ENCODE measurements around the gene RIT1. TPM values are rescaled to one million over a fixed set of nuclear protein-coding genes. Genes with fewer than 3 reads are reported as not detected.

The RIT1 gene
- total RNA-seq, 1 experiment from 2014 or later = 43.9 TPM

- in situ Hi-C loops (cut with HindIII; ENCODE audit: low sequenced_read_pairs) = loop anchor here (5.0 kb wide), 1 partner anchor 47 kb away; no protein-coding TSS in a partner anchor
- DNase-seq (ENCODE audit: low spot score) = no peak
These were observed 46.8 kb downstream of the RIT1 start for GRCh38 chr1:155864393-155864792.

GRCh38 chr1:155861896-155862295, 49.3 kb downstream of the RIT1 start:
- in situ Hi-C loops (cut with HindIII; ENCODE audit: low sequenced_read_pairs) = loop anchor here (5.0 kb wide), 1 partner anchor 45 kb away; no protein-coding TSS in a partner anchor
- DNase-seq (ENCODE audit: low spot score) = no peak

- DNase-seq (ENCODE audit: low spot score) = no peak
- in situ Hi-C loops (cut with HindIII; ENCODE audit: low sequenced_read_pairs) = loop anchor here (5.0 kb wide), 1 partner anchor 44 kb away; no protein-coding TSS in a partner anchor
These were observed 50.1 kb downstream of the RIT1 start for GRCh38 chr1:155860970-155861510.

- DNase-seq (ENCODE audit: low spot score) = peak; percentile 84
- in situ Hi-C loops (cut with HindIII; ENCODE audit: low sequenced_read_pairs) = loop anchor here (5.0 kb wide), 1 partner anchor 43 kb away; no protein-coding TSS in a partner anchor
These were observed 51.0 kb downstream of the RIT1 start for GRCh38 chr1:155859881-155860871.

- DNase-seq (ENCODE audit: low spot score) = peak; percentile 99
- in situ Hi-C loops (cut with HindIII; ENCODE audit: low sequenced_read_pairs) = no loop called here
These were observed 51.8 kb downstream of the RIT1 start, which contains the start of gene SYT11 for GRCh38 chr1:155859234-155859829. Gene SYT11 (plus strand): TSS chr1:155859567. CDS start chr1:155859762, 195 bp downstream.

GRCh38 chr1:155858800-155859233, 52.3 kb downstream of the RIT1 start:
- in situ Hi-C loops (cut with HindIII; ENCODE audit: low sequenced_read_pairs) = no loop called here
- DNase-seq (ENCODE audit: low spot score) = no peak

- DNase-seq (ENCODE audit: low spot score) = peak; percentile 95
- in situ Hi-C loops (cut with HindIII; ENCODE audit: low sequenced_read_pairs) = no loop called here
These were observed 53.9 kb downstream of the RIT1 start, which contains the start of gene GON4L for GRCh38 chr1:155856975-155857930. Gene GON4L (minus strand): TSS chr1:155857214. CDS start chr1:155853780, 3,434 bp downstream.

- no peak for DNase-seq (ENCODE audit: low spot score)
- in situ Hi-C loops (cut with HindIII; ENCODE audit: low sequenced_read_pairs) = no loop called here
These were observed 54.7 kb downstream of the RIT1 start for GRCh38 chr1:155856257-155856974.

- in situ Hi-C loops (cut with HindIII; ENCODE audit: low sequenced_read_pairs) = no loop called here
- no peak for DNase-seq (ENCODE audit: low spot score)
These were observed 60.8 kb downstream of the RIT1 start for GRCh38 chr1:155850345-155850744.

- in situ Hi-C loops (cut with HindIII; ENCODE audit: low sequenced_read_pairs) = no loop called here
These were observed 63.2 kb downstream of the RIT1 start for GRCh38 chr1:155847823-155848529.

More at GRCh38 chr1:155847823-155848529, 63.2 kb downstream of the RIT1 start:
- DNase-seq (ENCODE audit: low spot score) = no peak

Other genes with a start within 250 kb of the RIT1 start
- 73.4 and 73.7 TPM in 2 replicates for gene YY1AP1, start 222.6 kb downstream of the RIT1 start, total RNA-seq (2014; rRNA removed; shearing (Covaris generic))
- 99.5 and 138 TPM in 2 replicates for gene DAP3, start 222.3 kb downstream of the RIT1 start, total RNA-seq (2014; rRNA removed; shearing (Covaris generic))
- 9.4 and 14.3 TPM in 2 replicates for gene GON4L, start 54.1 kb downstream of the RIT1 start, total RNA-seq (2014; rRNA removed; shearing (Covaris generic))
- 4.9 and 5.8 TPM in 2 replicates for gene SYT11, start 51.8 kb downstream of the RIT1 start, total RNA-seq (2014; rRNA removed; shearing (Covaris generic))
- gene KHDC4, start 23.1 kb upstream of the RIT1 start, total RNA-seq (2014; rRNA removed; shearing (Covaris generic)) = 30.0 and 52.6 TPM in 2 replicates
- gene RXFP4, start 30.3 kb upstream of the RIT1 start, total RNA-seq (2014; rRNA removed; shearing (Covaris generic)) = not detected in 2 replicates
- 20.3 and 35.9 TPM in 2 replicates for gene ARHGEF2, start 67.2 kb upstream of the RIT1 start, total RNA-seq (2014; rRNA removed; shearing (Covaris generic))
- 257 and 273 TPM in 2 replicates for gene SSR2, start 109.6 kb upstream of the RIT1 start, total RNA-seq (2014; rRNA removed; shearing (Covaris generic))
- gene UBQLN4, start 142.4 kb upstream of the RIT1 start, total RNA-seq (2014; rRNA removed; shearing (Covaris generic)) = 29.5 and 30.0 TPM in 2 replicates
- gene LAMTOR2, start 143.4 kb upstream of the RIT1 start, total RNA-seq (2014; rRNA removed; shearing (Covaris generic)) = 20.1 and 42.3 TPM in 2 replicates
- not detected in 2 replicates for gene RAB25, start 149.8 kb upstream of the RIT1 start, total RNA-seq (2014; rRNA removed; shearing (Covaris generic))
- gene MEX3A, start 171.1 kb upstream of the RIT1 start, total RNA-seq (2014; rRNA removed; shearing (Covaris generic)) = 21.0 and 21.2 TPM in 2 replicates
- 314 and 341 TPM in 2 replicates for gene LMNA, start 203.4 kb upstream of the RIT1 start, total RNA-seq (2014; rRNA removed; shearing (Covaris generic))
- gene SEMA4A, start 242.2 kb upstream of the RIT1 start, total RNA-seq (2014; rRNA removed; shearing (Covaris generic)) = 1.8 and 2.0 TPM in 2 replicates

Data from G401 (cell line).